Iris pigment epithelial cell (primary cell): ENCODE data around the gene UQCRQ.

Source experiments
- DNase-seq: peaks from one replicate; pipeline ENCODE4 v3.0.0-alpha.2; 2011; ENCODE audit warnings: low read depth

The UQCRQ gene

GRCh38 chr5:132909702-132910101 lies 43.3 kb downstream of the UQCRQ start:
- DNase-seq: no peak

DNA sequence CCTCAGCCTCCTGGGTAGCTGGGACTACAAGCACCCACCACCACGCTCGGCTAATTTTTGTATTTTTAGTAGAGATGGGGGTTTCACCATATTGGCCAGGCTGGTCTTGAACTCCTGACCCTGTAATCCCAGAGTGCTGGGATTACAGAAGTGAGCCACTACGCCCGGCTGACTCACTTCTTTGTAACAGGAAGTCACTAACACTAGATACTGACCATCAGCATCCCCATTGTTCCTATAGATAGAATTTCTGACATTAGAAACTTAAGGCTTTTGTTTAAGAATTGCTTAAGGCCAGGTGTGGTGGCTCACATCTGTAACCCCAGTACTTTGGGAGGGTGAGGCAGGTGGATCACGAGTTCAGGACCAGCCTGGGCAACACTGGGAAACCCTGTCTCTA lies 49.2 kb downstream of the UQCRQ start:
- peak; percentile 26 for DNase-seq

DNA sequence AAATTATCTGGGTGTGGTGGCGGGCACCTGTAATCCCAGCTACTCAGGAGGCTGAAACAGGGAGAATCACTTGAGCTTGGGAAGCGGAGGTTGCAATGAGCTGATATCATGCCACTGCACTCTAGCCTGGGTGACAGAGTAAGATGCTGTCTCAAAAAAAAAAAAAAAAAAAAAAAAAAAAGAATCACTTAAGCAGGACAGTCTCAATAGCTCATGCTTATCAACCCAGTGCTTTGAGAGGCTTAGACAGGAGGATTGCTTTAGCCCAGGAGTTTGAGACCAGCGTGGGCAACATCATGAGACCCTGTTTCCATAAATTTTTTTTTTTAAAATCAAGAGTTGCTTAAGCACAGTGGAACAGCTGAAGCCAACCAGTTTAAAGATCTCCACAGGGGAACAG lies 49.6 kb downstream of the UQCRQ start:
- no peak for DNase-seq
